Germinal center (tissue), 1 donor: Measurements from ENCODE around the gene FAAP100.

Source experiments
- DNase-seq: peaks from one replicate; pipeline ENCODE4 v3.0.0; 2012; ENCODE audit warnings: mixed read lengths, low spot score

The FAAP100 gene

DNA sequence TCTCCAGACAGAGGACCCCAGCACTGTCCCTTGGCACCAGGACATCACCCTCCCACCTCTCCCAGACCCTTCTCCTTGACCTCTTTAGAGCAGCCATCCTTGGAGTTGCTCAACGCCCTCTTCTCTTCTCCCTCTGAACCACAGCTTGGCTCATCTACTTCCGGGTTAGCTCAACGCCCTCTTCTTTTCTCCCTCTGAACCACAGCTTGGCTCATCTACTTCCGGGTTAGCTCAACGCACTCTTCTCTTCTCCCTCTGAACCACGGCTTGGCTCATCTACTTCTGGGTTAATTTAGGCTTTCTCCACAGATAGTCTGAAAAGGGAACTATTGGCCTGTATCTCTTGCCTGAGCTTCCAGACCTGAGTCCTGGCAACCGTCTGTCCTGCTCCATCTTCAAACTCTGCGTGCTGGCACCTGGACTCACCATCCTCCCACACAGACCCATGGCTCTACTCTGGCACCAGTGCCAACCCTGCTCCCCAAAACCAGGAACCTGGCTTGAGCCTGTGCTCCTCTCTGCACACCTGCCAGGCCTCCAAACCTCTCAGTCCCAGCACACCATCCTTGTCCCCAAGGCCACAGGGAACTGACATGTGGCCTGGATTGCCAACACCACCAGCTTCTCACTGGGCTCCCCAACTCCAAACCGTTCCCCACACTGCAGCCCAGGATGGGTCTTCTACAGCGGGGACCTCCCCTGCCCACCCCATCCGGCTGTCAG, 25.3 kb upstream of the FAAP100 start:
- DNase-seq, result no peak

- DNase-seq, result no peak
Measured at GRCh38 chr17:81576621-81577277, 24.6 kb upstream of the FAAP100 start.

- no peak for DNase-seq
Measured at GRCh38 chr17:81575836-81576235, 23.7 kb upstream of the FAAP100 start.

- no peak for DNase-seq
Measured at GRCh38 chr17:81574643-81574956, 22.4 kb upstream of the FAAP100 start.

DNA sequence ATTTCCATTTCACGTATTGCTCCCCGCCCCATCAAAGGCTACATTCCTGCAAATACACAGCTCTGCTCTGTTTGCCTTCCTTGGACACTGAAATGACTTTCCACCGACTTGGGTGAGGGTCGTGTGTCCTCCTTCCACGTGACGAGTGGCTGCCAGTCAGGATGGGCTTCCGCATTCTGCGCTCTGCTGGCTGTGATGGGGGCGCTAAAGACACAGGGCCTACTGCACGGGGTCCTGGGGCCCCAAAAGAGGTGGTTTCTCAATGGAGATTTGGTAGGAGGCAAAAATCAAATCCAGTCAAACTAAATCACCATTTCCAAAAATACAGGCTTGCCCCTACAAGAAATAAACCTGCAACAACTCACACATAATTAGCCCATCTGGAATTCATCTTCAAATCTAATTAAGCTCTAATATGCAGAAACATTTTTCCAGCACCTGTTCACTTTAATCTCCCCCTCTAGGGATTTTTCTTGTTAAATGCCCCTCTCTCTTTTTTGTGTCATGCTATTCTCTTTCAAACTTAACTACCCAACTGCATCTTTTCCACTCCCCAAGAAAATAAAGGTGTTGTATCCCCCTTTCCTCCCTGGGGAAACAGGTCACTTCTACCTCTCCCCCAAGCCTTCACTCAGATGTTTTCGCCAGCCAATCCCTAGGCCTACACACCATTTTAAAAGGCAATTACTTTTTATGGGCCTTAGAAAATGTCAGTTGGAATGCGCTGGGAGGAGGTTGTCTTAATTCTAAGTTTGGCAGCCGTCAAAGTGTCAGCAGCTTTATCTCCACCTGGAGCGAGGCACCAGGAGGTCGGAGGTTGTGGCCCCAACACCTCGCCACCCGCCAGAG, 21.9 kb upstream of the FAAP100 start:
- DNase-seq, result no peak

GRCh38 chr17:81572563-81573168, 20.5 kb upstream of the FAAP100 start:
- DNase-seq, result no peak

DNA sequence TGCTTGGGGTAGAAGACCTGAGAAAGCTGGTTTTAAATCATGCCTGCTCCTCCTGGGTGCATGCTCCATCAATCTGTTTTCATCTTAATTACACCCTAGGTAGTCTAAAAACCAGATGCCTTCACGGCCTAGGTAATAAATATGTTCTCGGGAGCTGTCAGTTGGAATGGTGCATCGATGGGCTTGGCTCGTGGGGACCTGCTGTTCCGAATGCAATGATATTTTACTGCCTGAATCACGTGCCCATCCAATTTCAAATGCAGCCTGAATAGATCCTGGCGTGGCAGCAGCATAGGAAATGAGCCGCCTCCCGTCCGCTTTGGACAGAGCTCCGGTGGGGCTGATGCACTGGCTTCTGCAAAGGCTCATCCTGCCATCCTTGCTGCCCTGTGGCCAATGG, 18.8 kb upstream of the FAAP100 start:
- DNase-seq, result no peak

DNA sequence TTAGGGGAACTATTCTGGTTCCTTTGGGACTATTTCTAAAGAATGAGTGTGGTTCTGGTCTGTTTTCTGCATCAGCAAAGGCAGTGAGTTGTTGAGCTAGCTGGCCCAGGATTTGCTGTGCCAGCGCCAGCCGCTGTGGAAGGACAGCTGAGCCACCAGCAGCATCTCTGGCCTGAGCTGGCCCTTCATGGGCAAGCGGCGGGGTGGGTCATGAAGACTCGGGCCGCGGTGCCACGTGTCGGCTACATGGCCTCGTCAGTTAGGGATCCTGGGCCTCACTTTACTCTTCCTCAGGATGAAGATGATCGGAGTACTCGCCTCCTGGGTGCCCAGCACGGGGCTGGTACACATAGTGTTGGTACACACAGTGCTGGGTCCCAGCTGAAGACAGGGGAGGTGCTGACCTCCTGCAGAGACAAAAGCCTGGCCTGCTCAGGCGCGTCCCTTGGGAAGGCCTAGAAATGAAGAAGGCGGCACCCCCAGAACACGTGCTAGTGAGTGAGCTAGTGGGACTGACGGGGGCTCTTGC, 17.9 kb upstream of the FAAP100 start:
- DNase-seq, result no peak

GRCh38 chr17:81568416-81568815, 16.3 kb upstream of the FAAP100 start:
- no peak for DNase-seq

DNA sequence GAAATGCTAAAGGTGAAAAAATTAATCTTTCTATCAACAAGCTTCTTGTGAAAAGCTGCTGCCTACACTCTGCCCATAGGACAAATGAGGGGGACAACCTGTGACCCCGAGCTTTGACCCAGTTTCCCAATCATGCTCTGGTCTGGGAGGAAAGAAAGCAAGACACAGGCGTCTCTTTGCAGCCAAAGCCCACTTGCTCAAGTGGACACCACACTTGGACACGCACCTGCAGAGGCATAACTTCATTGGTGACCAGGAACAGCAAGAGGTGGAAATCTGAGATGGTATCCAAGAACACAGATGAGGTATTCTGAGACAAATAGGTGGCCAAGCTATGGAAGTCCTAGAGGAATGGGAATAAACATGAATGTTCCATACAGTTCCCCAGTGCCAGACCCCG, 15.0 kb upstream of the FAAP100 start:
- DNase-seq, result no peak

DNA sequence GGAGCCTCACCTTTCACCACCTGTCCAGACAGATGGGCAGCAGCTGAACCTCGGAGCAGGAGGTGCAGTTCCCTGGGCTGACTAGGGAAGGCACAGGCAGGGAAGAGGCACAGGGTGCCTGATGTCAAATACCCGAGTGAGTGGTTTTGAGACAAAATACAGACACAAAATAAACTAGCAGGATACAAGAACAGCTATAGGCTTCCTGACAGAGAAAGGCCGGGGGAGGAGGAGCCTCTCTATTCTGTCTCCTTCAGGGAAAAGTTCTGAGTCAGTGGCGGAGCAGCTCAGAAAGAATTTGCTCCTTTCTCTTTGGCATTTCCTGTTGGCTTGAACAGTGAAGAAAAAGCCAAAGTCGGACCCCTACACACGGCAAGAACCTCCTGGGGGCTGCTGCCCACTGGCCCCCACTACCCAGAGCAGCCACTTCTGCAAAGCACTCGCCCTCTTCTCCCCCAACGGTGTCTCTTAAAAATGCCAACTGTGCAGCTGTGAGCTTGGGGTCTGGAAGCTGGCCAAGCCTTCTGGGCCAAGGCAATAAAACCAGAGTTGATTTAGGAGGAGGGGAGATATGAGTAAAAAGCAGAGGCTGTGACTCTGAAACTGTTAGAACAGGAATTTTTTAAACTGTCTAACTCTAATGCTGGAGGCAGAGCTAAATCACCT, 14.4 kb upstream of the FAAP100 start:
- DNase-seq, result no peak

DNA sequence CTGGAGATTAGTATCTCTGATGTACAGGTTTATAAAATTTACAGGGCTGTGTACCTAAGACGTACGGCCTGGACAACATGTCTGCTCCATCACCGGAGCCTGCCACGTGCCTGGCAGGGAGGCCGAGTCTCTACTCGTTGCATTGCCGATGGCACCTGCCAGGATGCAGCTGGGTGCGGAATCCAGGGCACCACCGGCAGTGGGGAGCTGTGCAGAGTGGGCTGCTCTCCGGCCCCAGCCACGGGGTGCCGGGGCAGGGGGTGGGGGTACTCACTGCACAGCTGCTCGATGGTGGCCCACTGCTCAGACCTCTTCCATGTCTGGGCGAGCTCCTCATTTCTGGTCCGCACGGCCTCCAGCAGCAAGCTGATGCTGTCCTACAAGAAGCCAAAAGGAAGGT, 13.1 kb upstream of the FAAP100 start:
- DNase-seq, result no peak

- no peak for DNase-seq
Measured at GRCh38 chr17:81564778-81565177, 12.6 kb upstream of the FAAP100 start.

DNA sequence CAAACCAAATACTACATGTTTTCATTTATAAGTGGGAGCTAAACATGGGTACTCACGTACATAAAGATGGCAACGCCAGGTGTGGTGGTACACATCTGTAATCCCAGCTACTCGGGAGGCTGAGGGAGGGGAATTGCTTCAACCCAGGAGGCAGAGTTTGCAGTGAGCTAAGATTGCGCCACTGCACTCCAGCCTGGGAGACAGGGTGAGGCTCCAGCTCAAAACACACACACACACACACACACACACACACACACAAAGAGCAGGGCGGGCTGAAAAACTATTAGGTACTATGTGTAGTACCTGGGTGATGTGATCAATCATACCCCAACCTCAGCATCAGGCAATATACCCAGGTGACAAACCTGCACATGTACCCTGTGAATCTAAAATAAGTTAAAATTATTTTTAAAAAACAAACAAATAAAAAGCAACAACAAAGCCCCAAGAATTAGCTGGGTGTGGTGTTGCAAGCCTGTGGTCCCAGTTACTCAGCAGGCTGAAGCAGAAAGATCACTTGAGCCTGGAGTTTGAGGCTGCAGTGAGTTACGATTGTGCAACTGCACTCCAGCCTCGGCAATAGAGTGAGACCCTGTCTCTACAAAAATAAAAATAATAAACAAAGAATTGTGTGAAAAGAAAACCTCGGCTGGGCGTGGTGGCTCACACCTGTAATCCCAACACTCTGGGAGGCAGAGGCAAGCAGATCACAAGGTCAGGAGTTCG, 11.9 kb upstream of the FAAP100 start:
- DNase-seq, result no peak

DNA sequence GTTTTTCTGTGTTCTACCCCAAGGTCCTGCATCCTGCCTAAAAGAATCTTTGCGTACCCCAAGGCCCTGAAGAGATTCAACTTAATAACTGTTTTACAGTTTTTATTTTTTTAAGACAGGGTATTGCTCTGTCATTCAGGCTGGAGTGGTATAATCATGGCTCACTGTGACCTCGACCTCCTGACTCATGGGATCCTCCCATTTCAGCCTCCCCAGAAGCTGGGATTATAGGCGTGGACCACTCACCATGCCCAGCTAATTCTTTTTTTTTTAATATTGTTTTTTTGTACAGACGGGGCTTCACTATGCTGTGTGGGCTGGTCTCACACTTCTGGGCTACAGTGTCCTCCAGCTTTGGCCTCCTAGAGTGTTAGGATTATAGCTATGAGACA, 9.3 kb upstream of the FAAP100 start:
- DNase-seq, result no peak

- DNase-seq, result no peak
Measured at GRCh38 chr17:81558941-81559806, 7.0 kb upstream of the FAAP100 start.

- no peak for DNase-seq
Measured at GRCh38 chr17:81558115-81558468, 5.9 kb upstream of the FAAP100 start.

DNA sequence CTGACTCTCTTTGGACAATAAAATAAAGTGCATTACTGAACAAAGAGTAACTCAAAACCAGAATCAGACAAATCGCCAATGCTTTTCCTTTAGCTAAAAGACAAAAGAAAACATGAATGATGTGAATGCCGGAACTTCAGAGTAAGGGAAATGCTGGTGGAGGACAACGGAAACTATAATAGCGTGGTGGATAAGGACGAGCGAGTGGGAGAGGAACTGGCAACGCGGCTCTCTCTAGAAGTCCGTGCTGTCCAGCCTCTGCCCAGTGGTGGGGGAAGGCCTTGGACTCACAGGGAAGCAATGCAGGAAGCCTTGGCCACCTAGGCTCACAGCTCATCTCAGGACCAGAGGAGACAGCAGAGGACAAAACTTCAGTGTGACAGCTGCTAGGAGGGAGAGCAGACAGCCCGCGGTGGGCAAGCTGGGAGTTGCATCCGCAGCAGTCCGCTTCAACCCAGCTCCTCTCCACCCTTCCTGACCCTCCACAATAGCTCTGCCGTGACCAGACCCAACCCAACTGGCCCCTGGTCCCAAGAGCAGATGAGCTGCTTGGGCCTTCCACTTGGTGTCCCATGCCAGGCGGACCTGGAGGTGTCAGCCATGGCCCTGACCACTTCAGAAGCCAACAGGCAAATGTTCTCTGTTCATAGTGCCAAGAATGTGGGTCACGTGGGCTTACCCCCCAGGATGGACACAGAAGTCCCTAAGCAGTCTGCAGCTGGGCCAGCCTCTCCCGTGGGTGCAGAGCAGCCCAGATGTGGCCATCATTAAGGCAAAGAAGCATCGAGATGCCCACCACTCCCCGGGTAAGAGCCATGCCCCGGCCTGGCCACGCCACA, 5.3 kb upstream of the FAAP100 start:
- DNase-seq, result no peak

- no peak for DNase-seq
Measured at GRCh38 chr17:81556863-81557262, 4.7 kb upstream of the FAAP100 start.
